Neural cell (in vitro differentiated cells): ENCODE measurements around the gene PARD6A. TPM values are rescaled to one million over a fixed set of nuclear protein-coding genes. Genes with fewer than 3 reads are reported as not detected.

Source experiments
- H2AFZ ChIP-seq: fragments of 200-600, 300-800 bp; sonication (generic), shearing (Covaris generic); 2 replicates; pipeline ENCODE4 v1.6.0; 2014; ENCODE audit warnings: low read depth, mild to moderate bottlenecking, antibody characterized with exemption, low read length, moderate library complexity
- H3F3A ChIP-seq: fragments of 200-600 bp; shearing (Covaris generic); 2 replicates; pipeline ENCODE4 v1.6.1; 2016; ENCODE audit warnings: mild to moderate bottlenecking, moderate library complexity, mixed read lengths, antibody characterized with exemption, low read length; ENCODE audit not compliant: insufficient read depth, poor library complexity, severe bottlenecking
- H3K27ac ChIP-seq: fragments of 200-600, 300-800 bp; sonication (generic), shearing (Covaris generic); 2 replicates; pipeline ENCODE4 v1.5.1; 2014; ENCODE audit warnings: mild to moderate bottlenecking, low read length, moderate library complexity
- H3K27me3 ChIP-seq: fragments of 300-800, 200-600 bp; sonication (generic), shearing (Covaris generic); 2 replicates; pipeline ENCODE4 v1.6.0; 2014; ENCODE audit warnings: mild to moderate bottlenecking, low read depth, low read length, moderate library complexity; ENCODE audit not compliant: insufficient read depth
- H3K36me3 ChIP-seq: fragments of 300-800, 200-600 bp; sonication (generic), shearing (Covaris generic); 2 replicates; pipeline ENCODE4 v1.5.1; 2014; ENCODE audit warnings: mild to moderate bottlenecking, antibody characterized with exemption, low read length, moderate library complexity; ENCODE audit not compliant: insufficient read depth
- H3K4me2 ChIP-seq: fragments of 300-800, 200-600 bp; sonication (generic), shearing (Covaris generic); 2 replicates; pipeline ENCODE4 v1.6.0; 2014; ENCODE audit warnings: mild to moderate bottlenecking, low read length
- H3K4me3 ChIP-seq: fragments of 300-800, 200-600 bp; sonication (generic), shearing (Covaris generic); 2 replicates; pipeline ENCODE4 v1.5.1; 2014; ENCODE audit warnings: mild to moderate bottlenecking, low read length, moderate library complexity
- H3K79me2 ChIP-seq: fragments of 200-600 bp; shearing (Covaris generic); replicated peaks from 2 replicates; pipeline ENCODE4 v1.6.0; 2014; ENCODE audit warnings: mild to moderate bottlenecking, low read length, moderate library complexity; ENCODE audit not compliant: insufficient read depth
- H3K9ac ChIP-seq: fragments of 300-800, 200-600 bp; sonication (generic), shearing (Covaris generic); 2 replicates; pipeline ENCODE4 v1.6.1; 2016; ENCODE audit warnings: mild to moderate bottlenecking, low read length, mixed read lengths
- H3K9me2 ChIP-seq: fragments of 200-600 bp; shearing (Covaris generic); 2 replicates; pipeline ENCODE4 v1.6.1; 2016; ENCODE audit warnings: mild to moderate bottlenecking, low read length, mixed read lengths; ENCODE audit not compliant: insufficient read depth
- H3K9me3 ChIP-seq: fragments of 200-600, 300-800 bp; sonication (generic), shearing (Covaris generic); 2 replicates; pipeline ENCODE4 v1.6.1; 2016; ENCODE audit warnings: mild to moderate bottlenecking, mixed run types, low read length, moderate library complexity, mixed read lengths
- H4K20me1 ChIP-seq: fragments of 200-600 bp; shearing (Covaris generic); 2 replicates; pipeline ENCODE4 v1.6.1; 2016; ENCODE audit warnings: mild to moderate bottlenecking, mixed run types; ENCODE audit not compliant: insufficient read depth
- EP300 ChIP-seq: fragments of 450-650 bp; conservative IDR thresholded peaks from 2 replicates; pipeline ENCODE4 v1.6.1; 2014; ENCODE audit warnings: antibody characterized with exemption, mild to moderate bottlenecking, moderate library complexity; ENCODE audit not compliant: poor library complexity, severe bottlenecking
- EZH2 ChIP-seq: fragments of 200-600, 300-800 bp; shearing (Covaris generic), sonication (generic); IDR thresholded peaks from 2 replicates; pipeline ENCODE4 v1.6.1; 2014; ENCODE audit warnings: antibody characterized with exemption, low read length, borderline replicate concordance, mild to moderate bottlenecking; ENCODE audit not compliant: insufficient read depth, poor library complexity, severe bottlenecking
- MXI1 ChIP-seq: fragments of 450-650 bp; conservative IDR thresholded peaks from 2 replicates; pipeline ENCODE4 v1.6.1; 2014; ENCODE audit warnings: antibody characterized with exemption, mild to moderate bottlenecking; ENCODE audit not compliant: poor library complexity, severe bottlenecking
- POLR2AphosphoS5 ChIP-seq: IDR thresholded peaks from 2 replicates; pipeline ENCODE4 v1.6.1; 2012
- RAD21 ChIP-seq: fragments of 450-650 bp; conservative IDR thresholded peaks from 2 replicates; pipeline ENCODE4 v1.6.1; 2014; ENCODE audit warnings: antibody characterized with exemption, mild to moderate bottlenecking, moderate library complexity
- REST ChIP-seq: IDR thresholded peaks from 2 replicates; pipeline ENCODE4 v1.6.1; 2012; ENCODE audit warnings: borderline replicate concordance
- SMC3 ChIP-seq: fragments of 450-650 bp; conservative IDR thresholded peaks from 2 replicates; pipeline ENCODE4 v1.6.1; 2014; ENCODE audit warnings: antibody characterized with exemption, mild to moderate bottlenecking, moderate library complexity; ENCODE audit not compliant: poor library complexity
- TAF1 ChIP-seq: IDR thresholded peaks from 2 replicates; pipeline ENCODE4 v1.6.1; 2012; ENCODE audit warnings: low read depth
- polyA plus RNA-seq: library from polyadenylated mRNA; depleted of rRNA; stranded (reverse); fragments of >200 nt; gene quantifications from 2 replicates; pipeline ENCODE4 v1.2.3, GENCODE V29; 2014
- TF ChIP-seq, protein P1 (sequence below): fragments of 450-650 bp; IDR thresholded peaks from 2 replicates; pipeline ENCODE4 v1.5.1; 2014; ENCODE audit warnings: antibody characterized with exemption, mild to moderate bottlenecking, moderate library complexity; ENCODE audit not compliant: poor library complexity, severe bottlenecking

The PARD6A gene
- polyA plus RNA-seq, 1 donor from 2014 or later = 34.8 TPM

- H3F3A ChIP-seq = no peaks in the 10 kb centered on the region
- H3K9me3 ChIP-seq = no peaks in the 10 kb centered on the region
- TF ChIP-seq, protein P1, sequence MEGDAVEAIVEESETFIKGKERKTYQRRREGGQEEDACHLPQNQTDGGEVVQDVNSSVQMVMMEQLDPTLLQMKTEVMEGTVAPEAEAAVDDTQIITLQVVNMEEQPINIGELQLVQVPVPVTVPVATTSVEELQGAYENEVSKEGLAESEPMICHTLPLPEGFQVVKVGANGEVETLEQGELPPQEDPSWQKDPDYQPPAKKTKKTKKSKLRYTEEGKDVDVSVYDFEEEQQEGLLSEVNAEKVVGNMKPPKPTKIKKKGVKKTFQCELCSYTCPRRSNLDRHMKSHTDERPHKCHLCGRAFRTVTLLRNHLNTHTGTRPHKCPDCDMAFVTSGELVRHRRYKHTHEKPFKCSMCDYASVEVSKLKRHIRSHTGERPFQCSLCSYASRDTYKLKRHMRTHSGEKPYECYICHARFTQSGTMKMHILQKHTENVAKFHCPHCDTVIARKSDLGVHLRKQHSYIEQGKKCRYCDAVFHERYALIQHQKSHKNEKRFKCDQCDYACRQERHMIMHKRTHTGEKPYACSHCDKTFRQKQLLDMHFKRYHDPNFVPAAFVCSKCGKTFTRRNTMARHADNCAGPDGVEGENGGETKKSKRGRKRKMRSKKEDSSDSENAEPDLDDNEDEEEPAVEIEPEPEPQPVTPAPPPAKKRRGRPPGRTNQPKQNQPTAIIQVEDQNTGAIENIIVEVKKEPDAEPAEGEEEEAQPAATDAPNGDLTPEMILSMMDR = no peak
- TF ChIP-seq REST = no peak
- no peak for TF ChIP-seq POLR2AphosphoS5
- no peak for TF ChIP-seq TAF1
- TF ChIP-seq SMC3 = no peak
- TF ChIP-seq RAD21 = no peak
- no peak for TF ChIP-seq MXI1
- no peak for TF ChIP-seq EP300
- TF ChIP-seq EZH2 = no peak
- H3K27me3 ChIP-seq = no peaks in the 10 kb centered on the region
- no peaks in the 10 kb centered on the region for H4K20me1 ChIP-seq
- peak overlapping the region; percentile 70 for H3K4me3 ChIP-seq
- no peaks in the 10 kb centered on the region for H3K36me3 ChIP-seq
- H3K79me2 ChIP-seq = peaks cover 3% of the 10 kb centered on the region
- no peaks in the 10 kb centered on the region for H3K9me2 ChIP-seq
- H2AFZ ChIP-seq = no peak overlapping the region
- no peak overlapping the region for H3K27ac ChIP-seq
- no peak overlapping the region for H3K9ac ChIP-seq
- no peak overlapping the region for H3K4me2 ChIP-seq
Observed at GRCh38 chr16:67667453-67667816, 6.7 kb downstream of the PARD6A start.

GRCh38 chr16:67667817-67668494 lies 7.2 kb downstream of the PARD6A start:
- H3K27me3 ChIP-seq = no peaks in the 10 kb centered on the region
- no peaks in the 10 kb centered on the region for H4K20me1 ChIP-seq
- TF ChIP-seq POLR2AphosphoS5 = no peak
- TF ChIP-seq EZH2 = no peak
- peak; percentile 65 for TF ChIP-seq SMC3
- no peak for TF ChIP-seq MXI1
- TF ChIP-seq RAD21 = peak; percentile 31
- TF ChIP-seq, protein P1 = peak; percentile 62
- TF ChIP-seq TAF1 = no peak
- no peak for TF ChIP-seq EP300
- TF ChIP-seq REST = no peak
- no peak overlapping the region for H3K9ac ChIP-seq
- H3K4me2 ChIP-seq = no peak overlapping the region
- H3F3A ChIP-seq = no peaks in the 10 kb centered on the region
- H3K9me2 ChIP-seq = no peaks in the 10 kb centered on the region
- no peaks in the 10 kb centered on the region for H3K9me3 ChIP-seq
- no peak overlapping the region for H3K4me3 ChIP-seq
- no peak overlapping the region for H3K27ac ChIP-seq
- no peaks in the 10 kb centered on the region for H3K36me3 ChIP-seq
- H2AFZ ChIP-seq = no peak overlapping the region
- no peaks in the 10 kb centered on the region for H3K79me2 ChIP-seq
